Mesothelial cell of epicardium (in vitro differentiated cells): ENCODE measurements around the gene ABCA13. TPM values are rescaled to one million over a fixed set of nuclear protein-coding genes. Genes with fewer than 3 reads are reported as not detected.

ENCODE experiments used
- DNase-seq, 2 experiments: peaks; one replicate each; pipeline ENCODE4 v3.0.0; 2021; ENCODE audit warnings: low spot score in 2 of 2; ENCODE audit not compliant: unreplicated experiment in 2 of 2
- H3K27ac Mint-ChIP-seq: 2 replicates; pipeline ENCODE4 v1.8.0; 2021; ENCODE audit warnings: mixed read lengths
- H3K27me3 Mint-ChIP-seq: 2 replicates; pipeline ENCODE4 v1.8.0; 2021; ENCODE audit warnings: low read depth, mixed read lengths
- H3K36me3 Mint-ChIP-seq: 2 replicates; pipeline ENCODE4 v1.8.0; 2021; ENCODE audit warnings: mixed read lengths
- H3K4me1 Mint-ChIP-seq: 2 replicates; pipeline ENCODE4 v1.8.0; 2021; ENCODE audit warnings: mixed read lengths
- H3K4me3 Mint-ChIP-seq: 2 replicates; pipeline ENCODE4 v1.8.0; 2021; ENCODE audit warnings: mild to moderate bottlenecking, moderate library complexity, mixed read lengths
- H3K9me3 Mint-ChIP-seq: 2 replicates; pipeline ENCODE4 v1.8.0; 2021; ENCODE audit warnings: mixed read lengths
- total RNA-seq: library from RNA; stranded (reverse); gene quantifications from 3 replicates; pipeline ENCODE4 v1.2.1, GENCODE V29; 2021
- TF ChIP-seq, protein P1 (sequence below): fragments of 200-600 bp; sonication (generic); IDR thresholded peaks from one replicate; pipeline ENCODE4 v1.5.0; 2021; ENCODE audit warnings: antibody characterized with exemption; ENCODE audit not compliant: unreplicated experiment

ABCA13 gene
- total RNA-seq, 1 donor from 2014 or later, result 0.29 TPM

DNA sequence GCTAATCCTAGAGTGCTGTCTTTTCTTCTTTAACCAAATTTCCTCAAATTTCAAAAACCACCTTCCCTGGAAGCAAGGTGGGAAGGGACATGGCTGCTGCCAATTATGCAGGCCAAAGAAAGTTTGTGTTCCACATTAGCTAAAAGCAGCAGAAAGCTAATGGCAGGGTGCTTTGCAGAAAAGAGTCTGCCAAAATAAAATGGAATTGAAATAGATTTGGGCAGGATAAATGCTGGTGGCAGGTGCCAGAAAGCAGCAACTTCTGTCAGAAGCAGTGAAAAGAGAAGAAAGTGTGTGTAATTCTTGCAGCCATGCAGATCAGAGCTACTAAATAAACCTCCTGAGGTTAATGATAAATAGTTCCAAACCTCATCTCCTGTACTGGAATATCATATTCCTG, 275.5 kb downstream of the ABCA13 start:
- no peaks in the 10 kb centered on the region for H3K9me3 Mint-ChIP-seq
- no peak overlapping the region for H3K27ac Mint-ChIP-seq
- peaks cover 9% of the 10 kb centered on the region for H3K27me3 Mint-ChIP-seq
- TF ChIP-seq, protein P1, sequence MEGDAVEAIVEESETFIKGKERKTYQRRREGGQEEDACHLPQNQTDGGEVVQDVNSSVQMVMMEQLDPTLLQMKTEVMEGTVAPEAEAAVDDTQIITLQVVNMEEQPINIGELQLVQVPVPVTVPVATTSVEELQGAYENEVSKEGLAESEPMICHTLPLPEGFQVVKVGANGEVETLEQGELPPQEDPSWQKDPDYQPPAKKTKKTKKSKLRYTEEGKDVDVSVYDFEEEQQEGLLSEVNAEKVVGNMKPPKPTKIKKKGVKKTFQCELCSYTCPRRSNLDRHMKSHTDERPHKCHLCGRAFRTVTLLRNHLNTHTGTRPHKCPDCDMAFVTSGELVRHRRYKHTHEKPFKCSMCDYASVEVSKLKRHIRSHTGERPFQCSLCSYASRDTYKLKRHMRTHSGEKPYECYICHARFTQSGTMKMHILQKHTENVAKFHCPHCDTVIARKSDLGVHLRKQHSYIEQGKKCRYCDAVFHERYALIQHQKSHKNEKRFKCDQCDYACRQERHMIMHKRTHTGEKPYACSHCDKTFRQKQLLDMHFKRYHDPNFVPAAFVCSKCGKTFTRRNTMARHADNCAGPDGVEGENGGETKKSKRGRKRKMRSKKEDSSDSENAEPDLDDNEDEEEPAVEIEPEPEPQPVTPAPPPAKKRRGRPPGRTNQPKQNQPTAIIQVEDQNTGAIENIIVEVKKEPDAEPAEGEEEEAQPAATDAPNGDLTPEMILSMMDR, result no peak
- DNase-seq, result no peak
- no peak overlapping the region for H3K4me3 Mint-ChIP-seq
- H3K4me1 Mint-ChIP-seq, result peaks cover 4% of the 10 kb centered on the region
- H3K36me3 Mint-ChIP-seq, result no peaks in the 10 kb centered on the region

DNA sequence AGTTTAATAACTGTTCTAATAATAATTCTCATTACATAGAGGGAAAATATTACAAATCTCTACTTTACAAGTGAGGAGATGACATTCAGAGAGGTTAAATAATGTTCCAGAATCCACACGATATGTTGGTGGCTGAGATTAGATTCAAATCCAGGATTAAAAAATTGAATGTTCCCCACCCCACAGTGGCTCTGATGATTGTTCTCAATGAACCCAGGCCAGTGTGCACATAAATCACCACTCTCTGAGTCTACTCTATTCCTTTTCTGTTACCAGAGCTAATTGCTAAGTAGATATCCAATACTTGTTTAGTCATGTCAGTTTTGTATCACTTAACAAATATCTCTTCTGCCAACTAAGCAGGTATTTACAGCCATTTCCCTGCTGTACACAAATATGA, 281.0 kb downstream of the ABCA13 start:
- H3K27ac Mint-ChIP-seq, result no peak overlapping the region
- TF ChIP-seq, protein P1, result no peak
- H3K9me3 Mint-ChIP-seq, result no peaks in the 10 kb centered on the region
- no peaks in the 10 kb centered on the region for H3K36me3 Mint-ChIP-seq
- H3K4me1 Mint-ChIP-seq, result no peaks in the 10 kb centered on the region
- H3K4me3 Mint-ChIP-seq, result no peak overlapping the region
- H3K27me3 Mint-ChIP-seq, result peaks cover 7% of the 10 kb centered on the region
- DNase-seq, result no peak

DNA sequence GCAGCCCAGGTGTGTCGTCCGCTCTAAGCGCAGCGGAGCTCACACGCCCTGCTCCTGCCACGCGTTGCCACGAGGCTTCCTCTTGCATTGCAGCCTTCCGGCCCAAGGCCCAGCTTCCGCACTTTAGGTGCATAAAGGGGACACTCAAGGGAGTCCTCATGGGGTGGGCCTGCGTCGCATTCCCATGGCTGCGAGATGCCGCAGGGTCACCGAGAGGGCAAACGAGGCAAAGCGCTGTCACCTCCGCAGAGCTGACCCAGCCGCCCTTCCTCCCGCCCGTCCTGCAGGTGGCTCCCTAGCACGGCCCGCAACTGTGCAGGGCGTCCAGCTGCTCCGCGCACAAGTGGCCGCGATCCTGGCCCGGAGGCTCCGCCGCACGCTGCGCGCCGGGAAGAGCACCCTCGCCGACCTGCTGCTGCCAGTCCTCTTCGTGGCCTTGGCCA, 283.5 kb downstream of the ABCA13 start:
- H3K4me1 Mint-ChIP-seq, result no peaks in the 10 kb centered on the region
- H3K27ac Mint-ChIP-seq, result no peak overlapping the region
- no peak overlapping the region for H3K4me3 Mint-ChIP-seq
- H3K36me3 Mint-ChIP-seq, result no peaks in the 10 kb centered on the region
- TF ChIP-seq, protein P1, result no peak
- H3K9me3 Mint-ChIP-seq, result no peaks in the 10 kb centered on the region
- DNase-seq, result no peak
- peaks cover 5% of the 10 kb centered on the region for H3K27me3 Mint-ChIP-seq

DNA sequence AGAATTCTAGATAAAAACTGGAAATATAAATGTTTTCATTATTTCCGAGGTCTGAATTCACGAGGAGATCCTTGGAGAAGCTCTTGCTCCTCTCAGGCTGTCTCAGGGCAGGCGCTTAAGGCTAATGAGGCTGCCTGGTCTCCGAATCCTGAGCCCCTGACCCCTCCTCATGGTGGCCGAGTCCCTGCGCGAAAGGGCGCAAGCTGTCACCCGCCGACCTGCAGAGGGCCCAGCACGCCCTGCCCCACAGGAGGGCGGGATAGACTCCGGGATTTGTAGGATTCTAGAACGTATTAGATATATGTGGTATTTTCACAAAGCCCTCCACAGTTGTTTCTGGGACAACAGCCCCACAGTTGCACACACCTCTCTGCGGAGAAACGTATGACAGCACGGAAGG, 284.1 kb downstream of the ABCA13 start:
- H3K27ac Mint-ChIP-seq, result no peak overlapping the region
- no peaks in the 10 kb centered on the region for H3K9me3 Mint-ChIP-seq
- TF ChIP-seq, protein P1, result no peak
- no peak for DNase-seq
- H3K4me1 Mint-ChIP-seq, result no peaks in the 10 kb centered on the region
- H3K27me3 Mint-ChIP-seq, result peaks cover 5% of the 10 kb centered on the region
- no peak overlapping the region for H3K4me3 Mint-ChIP-seq
- H3K36me3 Mint-ChIP-seq, result no peaks in the 10 kb centered on the region

DNA sequence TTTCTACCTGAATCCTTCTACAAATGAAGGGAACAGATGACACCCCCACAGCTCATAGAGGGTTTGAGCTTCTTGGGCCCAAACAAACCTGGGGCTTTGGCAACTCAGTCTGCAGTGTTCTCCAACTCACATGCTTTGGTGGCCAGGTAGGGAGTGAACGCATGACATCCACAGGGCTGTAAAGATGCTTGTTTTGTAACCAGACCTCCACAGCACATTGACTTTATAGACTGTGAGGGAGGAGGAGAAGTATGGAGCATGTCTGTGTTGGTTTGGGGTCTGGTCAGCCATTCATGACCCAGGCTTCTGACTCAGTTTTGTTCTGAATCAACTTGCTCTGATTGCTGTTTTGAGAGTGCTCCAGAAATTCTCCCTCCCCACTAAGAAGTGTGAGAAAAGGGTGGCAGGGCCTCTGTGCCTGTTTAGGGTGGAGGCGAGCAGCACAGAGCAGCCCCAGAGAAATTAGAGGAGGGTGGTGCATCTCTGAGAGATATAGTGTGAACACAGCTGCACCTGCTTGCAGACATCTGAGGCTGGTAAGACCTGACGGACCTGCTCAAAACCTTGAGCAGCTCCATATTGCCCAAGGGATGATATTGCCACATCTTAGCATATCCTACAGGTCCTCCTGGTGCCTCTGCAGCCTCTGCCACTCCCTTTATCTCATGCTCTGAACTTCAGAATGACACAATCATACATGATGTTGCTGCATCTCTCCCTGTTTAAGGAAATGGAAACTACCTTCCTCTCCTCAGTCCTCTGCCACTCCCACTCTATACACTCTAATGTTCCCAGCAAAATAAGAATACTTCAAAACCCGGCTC, 287.7 kb downstream of the ABCA13 start:
- DNase-seq, result no peak
- Mint-ChIP-seq H3K4me3 (no peak overlapping the region), H3K4me1 (no peaks in the 10 kb centered on the region), H3K36me3 (no peaks in the 10 kb centered on the region), H3K27me3 (peaks cover 12% of the 10 kb centered on the region), H3K9me3 (no peaks in the 10 kb centered on the region), H3K27ac (no peak overlapping the region)
- TF ChIP-seq, protein P1, result no peak
